T-helper 2 cell (primary cell): ENCODE data around the gene ZBTB8OS.

ENCODE experiments used
- DNase-seq, 5 experiments: peaks; one replicate each; pipeline versions ENCODE4 v3.0.0 to v3.0.0-alpha.2; 2012 to 2022

ZBTB8OS gene

GRCh38 chr1:32606565-32607371 lies 43.6 kb downstream of the ZBTB8OS start:
- no peak for DNase-seq

DNA sequence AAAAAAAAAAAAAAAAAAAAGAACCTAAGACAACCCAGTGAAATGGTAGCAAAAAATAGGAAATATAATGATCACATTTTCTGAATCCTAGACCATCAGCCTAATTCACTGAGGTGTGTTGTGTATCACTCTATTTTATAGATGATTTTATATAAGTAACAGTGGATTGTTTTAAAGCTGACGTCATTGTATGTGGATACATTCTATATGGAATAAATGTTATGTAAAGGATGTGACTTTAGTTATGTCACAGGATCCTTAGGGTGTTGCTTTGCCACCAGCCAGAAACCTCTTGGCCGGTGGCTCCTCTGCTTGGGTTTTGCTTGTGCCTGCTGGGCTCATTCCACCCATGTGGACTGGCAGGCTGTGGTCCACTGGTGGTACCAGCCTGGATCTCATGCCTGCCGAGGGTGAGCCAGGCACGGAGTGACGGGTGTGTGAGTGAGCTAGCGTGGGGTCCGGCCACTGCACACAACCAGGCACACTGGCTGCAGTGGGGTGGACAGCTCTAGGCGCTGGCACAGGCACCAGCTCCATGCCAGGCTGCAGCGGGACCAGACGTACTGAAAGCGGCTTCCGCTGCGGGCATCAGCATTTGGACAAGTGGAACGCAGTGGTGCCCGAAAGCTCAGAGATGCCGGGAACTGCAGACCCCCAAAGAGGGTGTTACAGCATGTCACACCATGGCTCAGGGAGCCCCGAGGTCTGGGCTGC lies 44.5 kb downstream of the ZBTB8OS start:
- DNase-seq: no peak

- DNase-seq: no peak
These were observed 50.3 kb downstream of the ZBTB8OS start for GRCh38 chr1:32600034-32600433.

GRCh38 chr1:32592943-32593342 lies 57.4 kb downstream of the ZBTB8OS start:
- DNase-seq: no peak

DNA sequence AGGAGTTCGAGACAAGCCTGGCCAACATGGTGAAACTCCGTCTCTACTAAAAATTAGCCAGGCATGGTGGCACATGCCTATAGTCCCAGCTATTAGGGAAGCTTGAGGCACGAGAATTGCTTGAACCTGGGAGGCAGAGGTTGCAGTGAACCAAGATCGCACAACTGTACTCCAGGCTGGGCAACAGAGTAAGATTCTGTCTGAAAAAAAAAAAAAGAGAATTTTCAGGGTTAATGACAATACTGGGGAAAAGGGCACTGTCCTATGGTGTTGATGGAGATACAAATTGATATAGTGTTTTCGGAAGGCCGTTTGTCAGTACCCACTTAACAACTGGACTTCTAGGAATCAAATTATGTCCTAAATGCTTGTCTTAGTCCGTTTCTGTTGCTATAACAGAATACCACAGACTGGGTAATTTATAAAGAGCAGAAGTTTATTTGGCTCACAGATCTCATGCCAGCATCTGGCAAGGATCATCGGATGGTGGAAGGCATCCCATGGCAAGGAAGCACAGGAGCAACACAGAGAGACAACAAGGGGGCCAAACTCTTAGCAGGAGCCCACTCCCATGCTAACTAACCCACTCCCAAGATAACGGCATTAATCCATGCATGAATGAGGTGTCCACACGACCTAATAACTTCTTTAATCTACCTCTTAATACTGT lies 69.9 kb downstream of the ZBTB8OS start:
- peak in 1 of 5 experiments; percentile 7 for DNase-seq
